Endothelial cell of umbilical vein (primary cell): ENCODE results near the gene CD300H. TPM values are rescaled to one million over a fixed set of nuclear protein-coding genes. Genes with fewer than 3 reads are reported as not detected.

ENCODE experiments used
- BruUV-seq: library from RNA; stranded (reverse); fragments of 400-500 nt; replicated peaks from 2 replicates; lab custom pipeline; 2021; lab: Mats Ljungman, UMichigan
- CTCF ChIA-PET: fragments of 300-600, 350-600 bp; sonication (Branson Sonifier 250); formaldehyde crosslinking; loops from one replicate; lab custom pipeline; 2021; ENCODE audit warnings: antibody characterized with exemption, inconsistent platforms; lab: Charles Lee
- POLR2A ChIA-PET: fragments of 300-600, 350-600 bp; sonication (Branson Sonifier 250); formaldehyde crosslinking; loops from one replicate; lab custom pipeline; 2021; ENCODE audit warnings: antibody characterized with exemption, inconsistent platforms; lab: Charles Lee
- DNase-seq: peaks from one replicate; pipeline ENCODE4 v3.0.0-alpha.2; 2011; ENCODE audit warnings: low read depth, low spot score
- FAIRE-seq: peaks from 2 replicates; lab custom pipeline; 2011; peaks lifted over from hg19 to GRCh38; lab: Jason Lieb, UNC
- H2AFZ ChIP-seq: 2 replicates; pipeline ENCODE4 v1.6.0; 2012; ENCODE audit warnings: low read depth, low read length, control low read depth, inconsistent platforms
- H3K27ac ChIP-seq: 2 replicates; pipeline ENCODE4 v1.5.1; 2011; ENCODE audit warnings: low read depth, mild to moderate bottlenecking, control low read depth, low read length, moderate library complexity; ENCODE audit not compliant: insufficient read depth
- H3K27me3 ChIP-seq, 2 experiments: 2 replicates each; pipeline versions ENCODE4 v1.6.0 to v1.6.1; 2011; ENCODE audit warnings: low read length in 2 of 2, mixed read lengths in 1 of 2; ENCODE audit not compliant: control insufficient read depth in 2 of 2, insufficient read depth in 2 of 2
- H3K36me3 ChIP-seq, 2 experiments: 2 replicates in 1 of 2; 3 replicates in 1 of 2; pipeline ENCODE4 v1.5.1; 2011; ENCODE audit warnings: low read length in 2 of 2, mild to moderate bottlenecking in 1 of 2, moderate library complexity in 1 of 2; ENCODE audit not compliant: control insufficient read depth in 2 of 2, insufficient read depth in 2 of 2; ENCODE audit errors: extremely low read depth in 1 of 2
- H3K4me1 ChIP-seq: 3 replicates; pipeline ENCODE4 v1.5.1; 2011; ENCODE audit warnings: mild to moderate bottlenecking, low read length; ENCODE audit not compliant: control insufficient read depth, insufficient read depth; ENCODE audit errors: extremely low read depth
- H3K4me2 ChIP-seq: 2 replicates; pipeline ENCODE4 v1.6.1; 2011; ENCODE audit warnings: low read length, control low read depth, mixed read lengths; ENCODE audit not compliant: insufficient read depth
- H3K4me3 ChIP-seq, 3 experiments: fragments of 200-600 bp in 1 of 3; sonication (generic), shearing (Covaris generic) in 1 of 3; replicated peaks in 1 of 3; 2 replicates each; pipeline ENCODE4 v1.5.1; 2011 to 2016; ENCODE audit warnings: control low read depth in 3 of 3, low read length in 3 of 3, mild to moderate bottlenecking in 2 of 3, inconsistent platforms in 1 of 3, low read depth in 1 of 3, moderate library complexity in 1 of 3; ENCODE audit not compliant: insufficient read depth in 1 of 3
- H3K79me2 ChIP-seq: 2 replicates; pipeline ENCODE4 v1.6.0; 2012; ENCODE audit warnings: low read length, inconsistent platforms; ENCODE audit not compliant: control insufficient read depth, insufficient read depth
- H3K9ac ChIP-seq: replicated peaks from 2 replicates; pipeline ENCODE3; 2011; ENCODE audit warnings: low read length, control low read depth; ENCODE audit not compliant: insufficient read depth; ENCODE audit errors: extremely low read depth
- H3K9me1 ChIP-seq: replicated peaks from 3 replicates; pipeline ENCODE4 v1.6.0; 2011; ENCODE audit warnings: mild to moderate bottlenecking, low read length; ENCODE audit not compliant: control insufficient read depth, insufficient read depth; ENCODE audit errors: extremely low read depth
- H3K9me3 ChIP-seq: replicated peaks from 2 replicates; pipeline ENCODE4 v1.5.1; 2012; ENCODE audit warnings: low read length, inconsistent platforms; ENCODE audit not compliant: control insufficient read depth, insufficient read depth
- H4K20me1 ChIP-seq: replicated peaks from 2 replicates; pipeline ENCODE3; 2011; ENCODE audit warnings: mild to moderate bottlenecking, low read length; ENCODE audit not compliant: control insufficient read depth, insufficient read depth; ENCODE audit errors: extremely low read depth
- CTCF ChIP-seq, 2 donors: IDR thresholded peaks; 1 replicate in 1 of 2; 2 replicates in 1 of 2; pipeline ENCODE4 v1.5.1; 2011; ENCODE audit warnings: low read length in 2 of 2, mild to moderate bottlenecking in 2 of 2, moderate library complexity in 2 of 2, control low read depth in 1 of 2, inconsistent platforms in 1 of 2, low read depth in 1 of 2; ENCODE audit not compliant: insufficient read depth in 1 of 2; ENCODE audit errors: extremely low read depth in 1 of 2
- EZH2 ChIP-seq: IDR thresholded peaks from 2 replicates; pipeline ENCODE4 v1.6.1; 2012; ENCODE audit warnings: borderline replicate concordance, low read depth, mild to moderate bottlenecking, moderate library complexity, low read length, inconsistent platforms; ENCODE audit not compliant: severe bottlenecking
- FOS ChIP-seq: IDR thresholded peaks from 2 replicates; pipeline ENCODE4 v1.6.1; 2011; ENCODE audit warnings: mild to moderate bottlenecking, low read length, moderate library complexity, borderline replicate concordance; ENCODE audit not compliant: insufficient read depth
- GATA2 ChIP-seq: IDR thresholded peaks from 2 replicates; pipeline ENCODE4 v1.7.0; 2011; ENCODE audit warnings: low read depth, mild to moderate bottlenecking, moderate library complexity, mixed read lengths, low read length; ENCODE audit not compliant: insufficient read length, insufficient read depth
- JUN ChIP-seq: IDR thresholded peaks from 2 replicates; pipeline ENCODE4 v1.6.1; 2011; ENCODE audit warnings: borderline replicate concordance, low read depth; ENCODE audit not compliant: insufficient read length, insufficient read depth
- MAX ChIP-seq: IDR thresholded peaks from 2 replicates; pipeline ENCODE4 v1.6.1; 2011; ENCODE audit not compliant: insufficient read depth, insufficient read length
- MYC ChIP-seq: IDR thresholded peaks from one replicate; pipeline ENCODE4 v1.6.1; 2011; ENCODE audit warnings: mild to moderate bottlenecking, low read depth, low read length
- POLR2A ChIP-seq: IDR thresholded peaks from 2 replicates; pipeline ENCODE4 v1.6.1; 2012; ENCODE audit warnings: low read depth, mild to moderate bottlenecking, control low read depth, low read length
- POLR2AphosphoS5 ChIP-seq: IDR thresholded peaks from 2 replicates; pipeline ENCODE4 v1.6.1; 2012; ENCODE audit warnings: low read depth, mild to moderate bottlenecking, control low read depth, low read length, moderate library complexity; ENCODE audit not compliant: insufficient read depth
- dilution Hi-C: fragments of 300-500 bp; cut with MboI; formaldehyde crosslinking; loops from one replicate; pipeline ENCODE4 v1.15.0; 2019; ENCODE audit warnings: low sequenced_read_pairs; ENCODE audit not compliant: extremely low pct_ligation_motif_present
- intact Hi-C: fragments of 100-400 bp; cut with micrococcal nuclease; formaldehyde crosslinking; loops from one replicate; pipeline ENCODE4 v1.10.0; 2022
- polyA plus RNA-seq, 4 experiments: library from polyadenylated mRNA; depleted of rRNA in 3 of 4; stranded (reverse) in 3 of 4; unstranded in 1 of 4; fragments of >200 nt; gene quantifications; 2 replicates each; pipeline versions ENCODE4 v1.2.1 to v1.2.3, GENCODE V29; 2011 to 2012; ENCODE audit warnings: missing spikeins in 1 of 4
- total RNA-seq: library from RNA; stranded (reverse); gene quantifications from 2 replicates; pipeline ENCODE4 v1.2.3, GENCODE V29; 2021

The CD300H gene
- total and polyA plus RNA-seq, 2 donors (not counting 3 experiments of a cell fraction or from before 2014, with no cell fraction given) = not detected

DNA sequence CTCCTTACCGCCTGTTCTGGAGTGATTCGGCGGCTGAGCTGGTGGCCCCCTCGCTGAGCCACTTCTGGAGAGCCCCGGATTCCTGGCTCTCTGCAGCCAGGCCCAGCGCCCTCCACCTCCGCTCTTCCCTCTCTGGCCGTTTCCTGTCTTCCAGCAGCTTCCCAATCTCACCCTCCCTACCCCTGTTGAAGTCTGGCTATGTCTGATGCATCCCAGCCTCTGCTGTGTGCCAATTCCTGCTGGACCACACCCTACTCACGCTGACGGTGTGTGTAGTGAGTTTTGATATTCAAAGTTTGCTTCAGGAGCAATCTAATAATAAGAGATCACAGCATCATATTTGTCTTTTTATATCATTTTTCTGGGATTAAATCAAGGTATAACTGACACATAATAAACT, 15.3 kb upstream of the CD300H start:
- Histone ChIP-seq H3K79me2 (no peaks in the 10 kb centered on the region), H3K9me1 (no peaks in the 10 kb centered on the region), H3K27ac (no peak overlapping the region), H3K4me3 (no peak overlapping the region), H3K4me1 (no peaks in the 10 kb centered on the region), H3K36me3 (no peaks in the 10 kb centered on the region), H4K20me1 (no peaks in the 10 kb centered on the region), H3K27me3 (no peaks in the 10 kb centered on the region), H3K4me2 (no peak overlapping the region), H3K9me3 (peaks cover 2% of the 10 kb centered on the region), H3K9ac (no peak overlapping the region), H2AFZ (no peak overlapping the region)
- BruUV-seq = no TSS peak
- DNase-seq = no peak
- FAIRE-seq = no peak
- dilution Hi-C loops (no loop called here), intact Hi-C loops (no loop called here)
- no peak for TF ChIP-seq EZH2
- TF ChIP-seq FOS = no peak
- no peak for TF ChIP-seq GATA2
- TF ChIP-seq JUN = no peak
- no peak for TF ChIP-seq MAX
- no peak for TF ChIP-seq POLR2AphosphoS5
- no peak for TF ChIP-seq POLR2A
- no peak for TF ChIP-seq CTCF (IDR thresholded peaks at IDR 0.05; ENCODE audit: extremely low read depth in 1 of 2, insufficient read depth in 1 of 2, low read depth in 1 of 2, low read length in 2 of 2)
- TF ChIP-seq MYC = no peak
- ChIA-PET CTCF (no interaction called here), POLR2A (no interaction called here)
